PC-9 (cell line): ENCODE data around the gene DHRS7. TPM values are rescaled to one million over a fixed set of nuclear protein-coding genes. Genes with fewer than 3 reads are reported as not detected.

Source experiments
- BruUV-seq: library from RNA; stranded (reverse); fragments of 400-500 nt; replicated peaks from 2 replicates; lab custom pipeline; 2021; lab: Mats Ljungman, UMichigan
- CTCF ChIA-PET: fragments of 300-600 bp; sonication (Branson Sonifier 250); formaldehyde crosslinking; loops from one replicate; lab custom pipeline; 2022; ENCODE audit warnings: antibody characterized with exemption; lab: Charles Lee
- POLR2A ChIA-PET: fragments of 300-600 bp; sonication (Branson Sonifier 250); formaldehyde crosslinking; loops from one replicate; lab custom pipeline; 2022; ENCODE audit warnings: antibody characterized with exemption; ENCODE audit not compliant: unreplicated experiment; lab: Charles Lee
- DNase-seq, 2 experiments: peaks; one replicate each; pipeline versions ENCODE4 v3.0.0 to v3.0.0-alpha.2; 2015 to 2022; ENCODE audit warnings: mixed read lengths in 1 of 2
- H2AFZ ChIP-seq: fragments of 200-600 bp; sonication (generic); 2 replicates; pipeline ENCODE4 v1.8.1; 2017; ENCODE audit warnings: antibody characterized with exemption
- H3F3A ChIP-seq: fragments of 200-600 bp; sonication (generic); 2 replicates; pipeline ENCODE4 v1.8.1; 2017; ENCODE audit warnings: antibody characterized with exemption, mild to moderate bottlenecking, low read depth; ENCODE audit not compliant: insufficient read depth
- H3K27ac ChIP-seq: fragments of 200-600 bp; sonication (generic); 2 replicates; pipeline ENCODE4 v1.6.1; 2016; ENCODE audit warnings: mixed run types
- H3K27me3 ChIP-seq: fragments of 200-600 bp; sonication (generic); 2 replicates; pipeline ENCODE4 v1.6.1; 2016; ENCODE audit warnings: low read depth, mixed run types; ENCODE audit not compliant: insufficient read depth
- H3K36me3 ChIP-seq: fragments of 200-600 bp; sonication (generic); 2 replicates; pipeline ENCODE4 v1.6.1; 2016; ENCODE audit warnings: low read depth, mixed run types
- H3K4me1 ChIP-seq: fragments of 200-600 bp; sonication (generic); replicated peaks from 2 replicates; pipeline ENCODE4 v1.6.1; 2016; ENCODE audit warnings: mixed run types; ENCODE audit not compliant: insufficient read depth
- H3K4me2 ChIP-seq: fragments of 200-600 bp; sonication (generic); 2 replicates; pipeline ENCODE4 v1.6.1; 2017; ENCODE audit warnings: mixed run types
- H3K4me3 ChIP-seq: fragments of 200-600 bp; sonication (generic); 2 replicates; pipeline ENCODE4 v1.6.1; 2016; ENCODE audit warnings: mixed run types
- H3K79me2 ChIP-seq: fragments of 200-600 bp; sonication (generic); 2 replicates; pipeline ENCODE4 v1.6.1; 2017; ENCODE audit warnings: low read depth, mixed run types
- H3K9me2 ChIP-seq: fragments of 200-600 bp; sonication (generic); 2 replicates; pipeline ENCODE4 v1.8.1; 2017; ENCODE audit warnings: mild to moderate bottlenecking; ENCODE audit not compliant: insufficient read depth
- H3K9me3 ChIP-seq: fragments of 200-600 bp; sonication (generic); 2 replicates; pipeline ENCODE4 v1.8.1; 2016; ENCODE audit warnings: low read depth; ENCODE audit not compliant: insufficient read depth
- H4K20me1 ChIP-seq: fragments of 200-600 bp; sonication (generic); 2 replicates; pipeline ENCODE4 v1.8.1; 2017; ENCODE audit not compliant: insufficient read depth
- EZH2 ChIP-seq: fragments of 200-600 bp; sonication (generic); IDR thresholded peaks from 2 replicates; pipeline ENCODE4 v1.8.0; 2017; ENCODE audit warnings: antibody characterized with exemption, low read depth
- intact Hi-C: fragments of 100-400 bp; cut with micrococcal nuclease; formaldehyde crosslinking; loops from one replicate; pipeline ENCODE4 v1.10.0; 2022; ENCODE audit not compliant: unreplicated experiment
- total RNA-seq: library from RNA; stranded (reverse); gene quantifications from 2 replicates; pipeline ENCODE4 v1.2.3, GENCODE V29; 2021
- TF ChIP-seq, protein P1 (sequence below): fragments of 200-600 bp; sonication (generic); conservative IDR thresholded peaks from 2 replicates; pipeline ENCODE4 v1.6.1; 2017; ENCODE audit warnings: mixed run types, antibody characterized with exemption, mild to moderate bottlenecking, moderate library complexity

The DHRS7 gene
- total RNA-seq, 1 experiment from 2014 or later, result 55.1 TPM

DNA sequence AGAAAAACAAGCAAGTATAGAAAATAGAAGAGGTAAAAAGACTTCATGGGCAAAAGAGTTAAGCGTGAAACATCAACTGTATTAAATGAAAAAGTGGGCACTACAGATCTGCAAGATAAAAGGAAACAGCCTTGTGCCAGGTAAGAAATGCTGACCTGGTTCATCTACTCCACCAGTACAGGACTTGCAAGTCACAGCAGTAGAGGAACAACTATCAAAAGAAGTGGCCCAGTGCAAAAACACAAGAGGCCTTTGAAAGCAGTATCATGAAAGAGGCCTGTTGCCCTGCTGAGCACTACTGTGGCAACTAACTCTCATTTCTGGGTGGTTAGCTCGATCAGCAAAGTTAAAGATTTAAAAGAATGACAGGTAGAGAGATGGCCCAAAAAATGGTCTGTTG lies 10.5 kb downstream of the DHRS7 start:
- H3K4me2 ChIP-seq, result no peak overlapping the region
- no peaks in the 10 kb centered on the region for H3K27me3 ChIP-seq
- TF ChIP-seq, protein P1, sequence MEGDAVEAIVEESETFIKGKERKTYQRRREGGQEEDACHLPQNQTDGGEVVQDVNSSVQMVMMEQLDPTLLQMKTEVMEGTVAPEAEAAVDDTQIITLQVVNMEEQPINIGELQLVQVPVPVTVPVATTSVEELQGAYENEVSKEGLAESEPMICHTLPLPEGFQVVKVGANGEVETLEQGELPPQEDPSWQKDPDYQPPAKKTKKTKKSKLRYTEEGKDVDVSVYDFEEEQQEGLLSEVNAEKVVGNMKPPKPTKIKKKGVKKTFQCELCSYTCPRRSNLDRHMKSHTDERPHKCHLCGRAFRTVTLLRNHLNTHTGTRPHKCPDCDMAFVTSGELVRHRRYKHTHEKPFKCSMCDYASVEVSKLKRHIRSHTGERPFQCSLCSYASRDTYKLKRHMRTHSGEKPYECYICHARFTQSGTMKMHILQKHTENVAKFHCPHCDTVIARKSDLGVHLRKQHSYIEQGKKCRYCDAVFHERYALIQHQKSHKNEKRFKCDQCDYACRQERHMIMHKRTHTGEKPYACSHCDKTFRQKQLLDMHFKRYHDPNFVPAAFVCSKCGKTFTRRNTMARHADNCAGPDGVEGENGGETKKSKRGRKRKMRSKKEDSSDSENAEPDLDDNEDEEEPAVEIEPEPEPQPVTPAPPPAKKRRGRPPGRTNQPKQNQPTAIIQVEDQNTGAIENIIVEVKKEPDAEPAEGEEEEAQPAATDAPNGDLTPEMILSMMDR, result no peak
- no peak for TF ChIP-seq EZH2
- no peak for DNase-seq
- POLR2A ChIA-PET, result no interaction called here
- CTCF ChIA-PET, result no interaction called here
- H4K20me1 ChIP-seq, result no peaks in the 10 kb centered on the region
- H3F3A ChIP-seq, result peaks cover 19% of the 10 kb centered on the region
- H2AFZ ChIP-seq, result no peak overlapping the region
- no peak overlapping the region for H3K27ac ChIP-seq
- peaks cover 21% of the 10 kb centered on the region for H3K4me1 ChIP-seq
- no peak overlapping the region for H3K4me3 ChIP-seq
- intact Hi-C loops, result no loop called here
- H3K9me3 ChIP-seq, result no peaks in the 10 kb centered on the region
- no peaks in the 10 kb centered on the region for H3K9me2 ChIP-seq
- no TSS peak for BruUV-seq
- H3K79me2 ChIP-seq, result 0 out of 2 replicates have a peak, but pooled peaks cover 5% of the 10 kb centered on the region
- peaks cover 23% of the 10 kb centered on the region; the same call in 1 of the 2 replicates for H3K36me3 ChIP-seq

DNA sequence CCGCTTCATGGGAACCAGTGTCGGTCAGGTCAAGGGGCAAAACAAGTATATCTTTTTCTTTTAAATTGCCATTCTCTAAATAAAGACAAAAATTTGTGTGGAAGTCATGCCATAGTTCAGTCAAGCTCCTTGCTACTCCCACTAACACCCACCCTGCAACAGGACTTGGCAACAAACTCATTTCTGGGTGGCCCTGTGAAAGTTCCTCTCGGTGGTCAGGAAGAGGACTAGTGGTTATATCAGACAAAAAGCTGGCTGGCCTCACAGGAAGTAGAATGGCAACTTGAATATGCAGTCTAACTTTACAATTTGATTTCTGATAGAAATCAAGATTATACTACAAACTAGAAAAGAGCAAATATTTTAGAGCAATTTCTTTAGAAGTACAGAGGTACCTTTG lies 11.2 kb downstream of the DHRS7 start:
- no peak for DNase-seq
- intact Hi-C loops, result no loop called here
- Histone ChIP-seq H3K9me2 (no peaks in the 10 kb centered on the region), H3K4me2 (no peak overlapping the region), H3K36me3 (peaks cover 23% of the 10 kb centered on the region; the same call in 1 of the 2 replicates), H4K20me1 (no peaks in the 10 kb centered on the region), H3K9me3 (no peaks in the 10 kb centered on the region), H3K27ac (no peak overlapping the region), H3K79me2 (0 out of 2 replicates have a peak, but pooled peaks cover 3% of the 10 kb centered on the region), H3F3A (peaks cover 19% of the 10 kb centered on the region), H2AFZ (no peak overlapping the region), H3K4me1 (peaks cover 21% of the 10 kb centered on the region), H3K27me3 (no peaks in the 10 kb centered on the region), H3K4me3 (no peak overlapping the region)
- ChIA-PET POLR2A (no interaction called here), CTCF (no interaction called here)
- no peak for TF ChIP-seq EZH2
- TF ChIP-seq, protein P1, result no peak
- no TSS peak for BruUV-seq

DNA sequence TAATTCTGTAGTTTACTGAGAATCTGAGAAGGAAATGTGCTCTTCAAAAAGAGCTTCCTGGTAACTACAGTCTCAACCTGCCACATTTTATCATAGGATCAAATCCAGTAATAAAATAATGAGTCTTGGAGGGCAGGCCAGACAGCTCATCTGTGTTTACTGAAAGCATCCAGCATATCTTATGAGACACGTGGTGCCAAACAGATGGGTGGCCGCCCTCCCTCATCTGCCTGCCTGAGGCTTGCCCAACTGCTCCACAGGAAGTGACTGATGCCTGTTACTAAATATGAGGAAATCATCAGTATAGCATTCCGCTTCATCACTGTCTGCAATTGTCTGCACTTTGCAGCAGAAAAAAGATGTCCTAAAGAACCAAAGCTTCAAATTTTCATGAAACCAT lies 13.5 kb downstream of the DHRS7 start:
- ChIA-PET CTCF (no interaction called here), POLR2A (interaction anchor here (0.6 kb wide), 1 partner anchor 95 kb away, joined by 4 read pairs; no protein-coding TSS in a partner anchor)
- Histone ChIP-seq H3K9me3 (no peaks in the 10 kb centered on the region), H3K4me1 (peaks cover 21% of the 10 kb centered on the region), H3K36me3 (peaks cover 23% of the 10 kb centered on the region; the same call in 1 of the 2 replicates), H3K9me2 (no peaks in the 10 kb centered on the region), H3K27me3 (no peaks in the 10 kb centered on the region), H3K27ac (peak overlapping the region; percentile 57), H3K79me2 (no peaks in the 10 kb centered on the region), H4K20me1 (no peaks in the 10 kb centered on the region), H3K4me2 (peak overlapping the region; percentile 22), H2AFZ (no peak overlapping the region), H3F3A (peaks cover 19% of the 10 kb centered on the region), H3K4me3 (no peak overlapping the region)
- peak; percentile 70 to 77 for DNase-seq
- TF ChIP-seq, protein P1, result no peak
- no peak for TF ChIP-seq EZH2
- no TSS peak for BruUV-seq
- intact Hi-C loops, result no loop called here
